Central memory CD4-positive, alpha-beta T cell (primary cell): ENCODE results near the gene GPC6.

Experiments
- DNase-seq: peaks from one replicate; pipeline ENCODE4 v3.0.0; 2022

Gene GPC6

DNA sequence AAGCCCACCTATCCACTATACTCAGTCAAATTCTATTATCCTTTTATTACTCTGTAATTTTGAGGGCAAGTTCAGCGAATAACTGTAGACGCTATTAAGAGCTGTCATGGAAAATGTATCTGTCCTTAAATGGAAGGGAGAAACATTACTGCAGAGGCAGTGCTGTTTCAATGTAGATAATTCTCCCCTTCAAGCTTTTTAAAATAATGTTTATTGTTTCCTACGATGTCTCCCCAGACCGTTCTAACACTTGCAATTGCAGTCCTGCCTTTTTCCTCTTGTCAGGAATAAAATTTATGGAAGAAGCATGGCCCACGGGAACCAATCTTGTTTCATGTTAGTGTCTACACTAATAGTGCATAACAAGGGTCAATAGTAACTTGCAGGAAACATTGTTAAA lies 159.5 kb downstream of the GPC6 start:
- DNase-seq = no peak

DNA sequence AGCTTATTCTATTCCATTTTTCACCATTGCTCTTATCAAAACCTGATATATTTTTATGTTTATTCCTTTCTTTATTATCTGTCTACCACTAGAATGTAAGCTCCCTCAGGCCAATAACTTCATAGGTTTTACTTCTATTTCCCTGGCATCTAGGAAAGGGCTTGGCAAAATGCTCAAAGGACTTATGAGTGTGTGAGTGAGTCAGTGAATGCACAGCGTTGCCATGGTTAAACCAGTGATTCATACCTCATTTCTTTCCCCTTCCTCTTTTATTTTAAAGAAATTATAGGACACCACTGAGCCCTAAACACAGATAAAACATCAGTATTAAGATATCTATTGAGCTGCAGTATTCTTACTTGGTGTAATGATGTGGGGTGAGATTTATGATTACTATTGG lies 162.1 kb downstream of the GPC6 start:
- DNase-seq = no peak

DNA sequence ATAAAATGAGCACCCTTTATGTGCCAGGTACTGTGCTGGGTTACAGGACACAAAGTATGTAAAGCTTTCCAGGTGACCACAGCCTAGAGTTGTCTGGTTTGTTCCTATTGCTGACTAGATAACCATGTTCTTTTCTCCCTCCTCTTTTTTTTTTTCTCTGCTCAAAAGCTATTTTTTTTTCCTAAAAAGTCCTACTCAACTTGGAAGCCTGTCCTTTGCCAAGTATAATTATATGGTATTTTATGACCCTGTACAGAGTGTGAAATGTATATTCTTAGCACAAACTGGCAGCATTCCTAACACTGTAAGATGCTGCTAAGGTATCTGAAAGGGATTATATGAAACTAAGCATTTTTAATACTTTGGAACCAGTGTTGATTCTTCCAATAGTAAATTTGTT lies 171.0 kb downstream of the GPC6 start:
- DNase-seq = no peak

DNA sequence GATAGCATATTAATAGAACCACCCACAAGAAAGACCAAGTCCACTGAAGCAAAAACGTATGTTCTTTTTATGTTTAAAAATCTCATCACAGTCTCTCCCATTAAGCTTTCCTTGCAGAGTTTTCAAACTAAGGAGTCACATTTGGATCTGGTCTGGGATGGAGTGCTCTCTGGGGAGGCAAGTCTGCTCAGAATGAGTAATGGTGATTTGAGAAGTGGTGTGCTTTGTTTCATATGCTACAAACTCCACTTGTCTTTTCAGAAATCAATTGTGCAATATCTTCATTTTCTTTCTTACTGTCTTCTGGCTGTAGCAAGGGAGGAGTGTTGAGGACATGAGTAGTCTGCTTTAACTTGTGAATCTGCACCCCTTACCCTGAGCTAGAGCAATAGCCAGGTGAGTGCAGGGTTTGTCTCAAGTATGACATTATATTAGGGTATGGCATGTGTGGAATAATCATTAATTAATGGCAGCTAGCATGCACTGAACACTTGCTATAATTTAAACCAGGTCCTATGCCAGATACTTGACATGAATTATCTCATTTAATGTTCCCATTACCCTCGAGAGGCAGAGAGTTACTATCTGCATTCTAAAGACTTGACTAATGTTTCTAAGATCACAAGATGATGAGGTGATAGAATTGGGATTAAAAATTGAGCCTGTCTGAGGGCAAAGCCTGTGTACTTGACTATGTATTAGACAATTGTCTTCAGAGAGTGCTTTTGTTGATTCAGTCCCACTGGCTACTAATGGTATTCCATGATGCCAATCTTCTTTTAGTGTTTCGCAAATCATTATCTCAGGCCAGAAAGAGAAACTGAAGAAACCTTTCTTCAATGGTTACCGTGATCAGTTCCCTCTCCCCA lies 171.8 kb downstream of the GPC6 start:
- no peak for DNase-seq

DNA sequence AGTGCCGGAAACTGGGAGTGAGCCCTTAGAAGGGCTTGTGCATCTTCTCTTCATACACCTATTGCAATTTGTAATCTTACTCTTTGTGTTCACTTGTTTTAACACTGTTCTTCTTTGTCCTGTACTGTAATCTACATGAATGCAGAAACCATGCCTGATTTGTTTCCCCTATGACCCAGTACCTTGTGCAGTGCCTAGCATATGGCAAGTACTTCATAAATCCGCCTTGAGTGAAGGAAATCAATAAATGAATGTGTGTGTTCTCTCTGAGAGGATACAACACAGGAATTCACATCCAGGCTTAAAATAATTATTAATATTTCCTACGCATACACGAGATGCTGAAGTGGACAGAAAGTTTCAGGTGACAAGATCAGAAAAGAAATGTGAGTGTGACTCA lies 172.6 kb downstream of the GPC6 start:
- no peak for DNase-seq

DNA sequence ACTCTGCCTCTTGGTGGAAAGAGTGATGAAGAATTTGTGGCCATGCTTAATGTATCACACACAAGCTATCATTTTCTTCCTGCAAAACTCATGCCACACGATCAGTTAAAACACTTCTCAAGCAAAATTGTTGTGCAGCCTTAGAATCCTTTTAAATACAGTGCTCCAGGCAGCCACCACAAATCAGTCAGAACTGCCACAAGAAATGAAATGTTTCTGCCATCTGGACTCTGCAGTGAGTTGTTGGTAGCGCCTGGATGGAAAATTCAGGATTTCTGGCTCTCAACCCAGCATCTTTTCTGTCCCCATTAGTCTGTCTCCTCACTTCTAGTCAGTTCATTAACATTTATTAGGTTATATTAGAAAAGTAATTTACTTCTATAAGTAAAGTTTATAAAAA lies 179.5 kb downstream of the GPC6 start:
- DNase-seq = no peak

DNA sequence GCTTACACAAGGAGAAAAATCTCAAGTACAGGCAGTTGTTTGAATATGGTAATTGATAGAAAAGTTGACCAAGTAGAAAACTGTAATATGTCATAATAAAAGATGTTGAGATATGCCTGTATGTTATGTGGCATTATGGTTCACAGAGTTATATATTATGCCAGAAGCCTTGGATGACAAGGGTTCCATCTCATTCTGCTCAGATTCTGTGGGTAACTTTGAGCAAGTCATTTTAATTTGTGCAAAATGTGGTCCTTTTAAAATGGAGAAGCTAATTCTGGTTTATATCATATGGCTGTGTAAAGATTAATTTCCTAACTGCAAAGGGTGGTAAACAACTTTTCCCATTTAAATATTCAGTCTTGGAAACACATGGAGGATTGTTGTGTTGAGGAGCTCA lies 180.9 kb downstream of the GPC6 start:
- no peak for DNase-seq

DNA sequence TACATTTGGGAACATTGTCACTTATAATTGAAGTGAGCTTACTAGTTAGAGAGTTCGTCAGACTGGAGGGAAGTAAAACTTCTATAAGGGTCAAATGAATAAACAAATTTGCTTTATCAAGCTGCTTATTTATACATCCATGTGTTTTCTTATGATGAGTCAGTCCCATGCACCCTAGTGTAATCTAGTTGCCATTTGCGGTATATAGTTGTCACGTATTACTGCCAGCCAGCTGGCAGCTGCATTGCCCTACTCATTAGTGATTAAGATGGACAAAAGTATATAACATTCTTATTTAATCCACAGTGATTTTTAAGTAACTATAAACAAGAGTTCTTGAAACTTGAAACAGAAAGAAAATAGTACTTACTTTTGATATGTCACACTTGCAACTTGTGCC lies 182.4 kb downstream of the GPC6 start:
- no peak for DNase-seq

DNA sequence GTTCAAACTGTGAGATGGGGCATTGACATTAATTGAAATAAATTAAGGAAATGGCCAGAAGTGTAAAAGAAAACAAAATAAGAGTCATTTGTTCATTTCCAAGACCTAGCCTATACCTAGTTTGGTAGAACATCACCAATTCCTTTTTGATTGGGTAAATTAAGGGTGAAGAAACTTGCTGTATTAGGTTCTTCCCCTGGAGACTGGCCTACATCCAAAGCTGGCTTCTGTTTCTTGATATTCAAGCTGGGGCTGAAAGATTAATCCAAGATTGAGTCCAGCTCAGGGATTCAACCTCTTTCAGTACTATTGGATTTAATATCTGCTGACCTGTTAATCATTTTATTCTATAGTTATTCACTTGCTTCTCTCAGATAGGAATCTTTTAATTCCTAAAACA lies 183.2 kb downstream of the GPC6 start:
- DNase-seq = no peak

DNA sequence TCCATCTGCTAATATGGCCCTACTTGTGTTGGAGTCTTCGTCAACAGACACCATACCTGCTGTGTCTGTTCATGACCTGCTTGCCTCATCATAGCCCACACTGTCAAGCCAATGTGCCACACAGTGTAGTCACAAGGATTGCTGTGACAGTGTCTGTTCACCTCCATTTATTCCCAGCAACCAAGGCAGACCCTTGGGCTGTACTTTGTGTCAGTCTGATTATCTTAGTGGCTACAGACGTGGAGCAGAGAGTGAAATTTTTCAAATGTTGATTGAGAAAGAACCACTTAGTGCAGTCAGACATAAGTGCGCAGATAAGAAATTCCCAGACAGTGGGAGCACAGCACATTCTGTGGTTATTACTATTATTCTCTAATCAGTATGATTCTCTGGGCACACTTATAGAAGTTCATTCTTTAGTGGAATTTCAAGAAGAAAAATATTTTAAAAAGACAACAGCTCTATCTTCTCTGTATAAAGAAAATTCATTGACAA lies 184.6 kb downstream of the GPC6 start:
- DNase-seq = no peak

DNA sequence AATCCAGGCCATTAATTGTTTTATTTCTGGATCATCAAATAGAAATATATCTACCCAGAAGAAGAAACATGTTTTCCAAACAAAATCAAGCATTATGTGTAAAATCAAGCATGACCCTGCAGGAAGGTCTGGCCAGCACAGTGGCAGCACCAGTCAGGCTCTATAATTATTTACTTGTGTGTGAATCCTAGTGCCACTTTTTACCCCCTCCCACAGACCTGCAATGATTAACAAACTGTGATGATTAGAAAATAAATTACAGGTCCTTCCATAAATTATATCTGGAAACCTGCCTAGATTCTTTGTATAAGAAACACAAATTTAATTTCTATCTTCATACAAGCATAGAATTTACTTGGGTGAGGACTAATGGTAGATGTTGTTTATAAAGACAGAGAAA lies 186.1 kb downstream of the GPC6 start:
- DNase-seq = no peak

DNA sequence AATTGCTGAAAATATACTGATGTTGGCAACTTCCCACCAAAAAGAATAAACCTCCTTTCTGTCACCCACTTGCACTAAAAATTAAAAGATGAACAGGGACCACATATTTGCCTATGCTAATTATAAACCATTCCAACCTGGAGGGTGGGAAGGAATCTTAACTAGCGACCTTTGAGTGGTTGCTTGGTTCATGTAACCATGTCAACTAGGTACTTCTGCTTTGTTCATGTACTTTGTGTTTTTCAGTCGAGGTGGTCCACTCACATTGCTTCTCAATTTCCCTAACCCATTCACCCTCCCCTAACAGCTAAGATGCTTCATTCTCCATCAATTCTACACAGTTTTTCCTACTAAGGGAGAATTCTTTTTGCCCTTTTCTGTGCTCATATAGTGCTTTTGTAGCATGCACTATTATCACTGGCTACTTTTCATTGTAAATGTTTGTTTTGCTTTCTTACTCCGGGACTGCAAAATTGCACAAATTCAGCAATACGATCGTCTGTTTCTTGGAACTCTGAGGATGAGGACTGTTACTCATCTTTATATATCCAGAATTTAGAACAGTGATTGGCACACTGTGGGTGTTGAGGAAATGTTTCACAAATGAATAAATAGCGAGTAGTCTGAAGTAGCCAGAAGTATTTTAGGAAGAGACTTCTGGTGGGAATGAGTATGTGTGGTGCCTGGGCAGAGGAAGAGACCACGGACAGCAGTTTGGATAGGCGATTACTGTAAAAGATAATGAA lies 187.5 kb downstream of the GPC6 start:
- no peak for DNase-seq

DNA sequence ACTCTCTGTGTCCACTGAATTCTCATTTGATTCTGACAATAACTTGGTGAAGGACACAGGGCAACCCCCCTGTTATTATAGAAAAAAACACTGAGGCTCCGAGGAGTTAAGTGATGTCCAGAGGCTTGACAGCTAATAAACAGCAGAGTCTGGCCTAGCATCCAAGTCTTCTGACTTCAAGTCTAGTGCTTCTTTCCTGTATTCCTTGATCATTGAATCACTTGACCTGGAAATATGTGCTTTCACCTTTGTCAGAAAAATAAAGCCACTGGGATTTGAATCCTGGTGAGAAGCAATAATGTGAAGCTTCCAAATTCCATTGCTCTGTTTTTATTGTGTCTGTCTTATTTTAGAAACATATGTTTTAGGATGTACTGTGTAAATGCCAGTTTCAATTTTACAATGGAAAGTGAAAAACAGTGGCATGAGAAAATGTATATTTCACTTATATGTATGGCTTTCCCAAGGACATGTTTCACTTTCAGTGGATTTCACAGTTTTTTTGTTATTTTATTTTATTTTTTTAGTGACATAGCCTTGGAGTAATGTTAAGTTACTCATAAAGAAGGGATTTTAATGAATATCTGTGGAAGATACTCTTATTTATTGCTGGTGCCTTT lies 190.2 kb downstream of the GPC6 start:
- DNase-seq = no peak

DNA sequence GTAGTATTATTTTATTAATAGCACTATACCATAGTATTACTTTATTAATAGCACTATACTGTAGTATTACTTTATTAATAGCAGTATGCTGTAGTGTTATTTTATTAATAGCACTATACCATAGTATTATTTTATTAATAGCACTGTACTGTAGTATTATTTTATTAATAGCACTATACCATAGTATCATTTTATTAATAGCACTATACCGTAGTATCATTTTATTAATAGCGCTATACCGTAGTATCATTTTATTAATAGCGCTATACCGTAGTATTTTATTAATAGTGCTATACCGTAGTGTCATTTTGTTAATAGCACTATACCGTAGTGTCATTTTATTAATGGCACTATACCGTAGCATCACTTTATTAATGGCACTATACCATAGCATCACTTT lies 191.8 kb downstream of the GPC6 start:
- DNase-seq = no peak

DNA sequence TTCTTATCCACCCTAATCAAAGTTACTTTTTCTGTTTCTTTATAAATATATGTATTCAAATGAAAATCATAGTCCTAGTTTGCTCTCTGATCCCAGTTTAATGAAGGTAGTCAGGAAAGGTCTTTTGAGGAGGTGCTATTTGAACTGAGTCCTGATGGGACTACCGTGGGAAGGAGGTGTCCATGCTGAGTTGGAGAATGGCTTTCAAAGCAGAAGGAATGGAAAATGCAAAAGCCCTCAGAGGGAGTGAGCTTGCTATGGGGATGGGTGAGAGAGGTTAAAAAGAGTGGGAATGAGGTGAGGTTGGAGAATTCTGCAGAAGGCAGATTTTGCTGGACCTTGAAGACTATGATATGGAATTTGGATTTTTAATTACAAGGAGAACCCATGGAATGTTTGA lies 193.6 kb downstream of the GPC6 start:
- no peak for DNase-seq

DNA sequence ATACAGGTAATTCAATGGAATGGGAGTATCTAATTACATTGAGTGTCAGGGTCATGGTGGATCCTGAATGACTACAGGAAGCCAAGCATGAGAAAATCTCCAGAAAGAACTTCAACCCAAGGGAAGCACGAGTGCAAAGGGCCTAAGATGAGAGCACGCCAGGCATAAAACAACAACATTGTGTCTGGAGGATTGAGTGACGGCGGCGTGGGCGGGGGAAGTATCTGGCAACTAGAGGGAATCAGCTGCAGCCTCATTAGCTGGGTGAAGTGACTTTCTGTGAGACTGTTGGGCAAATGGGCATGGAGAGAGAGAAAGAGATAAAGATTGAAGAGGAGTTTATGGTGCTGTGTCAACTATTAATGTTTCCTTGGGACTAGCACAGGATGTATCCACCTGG lies 194.3 kb downstream of the GPC6 start:
- no peak for DNase-seq

DNA sequence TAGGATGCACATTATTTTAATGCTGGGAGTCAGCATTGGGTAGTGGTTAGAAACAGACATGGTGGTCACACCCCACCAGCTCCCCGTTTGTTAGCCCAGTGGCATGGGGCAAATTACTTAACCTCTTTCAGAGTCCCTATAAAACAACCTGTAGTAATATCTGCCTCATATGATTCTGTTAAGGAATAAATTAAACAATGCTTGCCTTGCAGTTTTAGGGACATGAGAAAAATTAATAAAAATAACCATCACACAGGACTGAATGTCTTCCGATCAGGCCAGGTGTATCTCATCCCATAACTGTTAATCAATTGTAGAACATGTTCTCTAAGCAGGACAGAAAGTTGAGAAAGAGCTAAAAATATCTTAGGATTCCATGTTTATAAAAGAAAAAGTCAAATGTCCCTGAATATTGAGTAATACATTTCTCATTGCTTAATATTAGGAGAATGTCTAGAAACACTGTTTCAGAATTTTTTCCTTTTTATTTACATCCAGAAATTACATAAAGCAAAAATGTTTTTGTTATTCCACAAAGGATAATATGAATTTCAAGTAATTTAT lies 196.5 kb downstream of the GPC6 start:
- no peak for DNase-seq

DNA sequence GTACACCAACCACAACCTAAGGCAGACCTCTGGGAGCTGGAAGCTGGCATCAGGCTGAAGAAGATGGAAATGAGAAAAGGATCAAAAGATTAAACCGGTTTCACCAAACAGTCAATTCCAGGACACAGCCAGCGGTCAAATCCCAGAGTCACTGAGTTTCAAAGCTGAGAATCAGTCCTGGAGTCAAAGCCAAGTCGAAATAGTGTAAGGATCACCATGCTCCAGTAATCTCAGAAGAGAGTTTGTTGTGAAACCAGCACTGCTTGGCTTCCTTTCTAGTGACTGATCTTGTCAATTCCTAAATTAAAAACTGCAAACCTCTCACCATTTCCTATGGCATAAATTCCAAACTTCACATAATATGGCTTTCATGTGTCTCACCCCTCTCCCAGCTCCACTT lies 198.8 kb downstream of the GPC6 start:
- DNase-seq = no peak

DNA sequence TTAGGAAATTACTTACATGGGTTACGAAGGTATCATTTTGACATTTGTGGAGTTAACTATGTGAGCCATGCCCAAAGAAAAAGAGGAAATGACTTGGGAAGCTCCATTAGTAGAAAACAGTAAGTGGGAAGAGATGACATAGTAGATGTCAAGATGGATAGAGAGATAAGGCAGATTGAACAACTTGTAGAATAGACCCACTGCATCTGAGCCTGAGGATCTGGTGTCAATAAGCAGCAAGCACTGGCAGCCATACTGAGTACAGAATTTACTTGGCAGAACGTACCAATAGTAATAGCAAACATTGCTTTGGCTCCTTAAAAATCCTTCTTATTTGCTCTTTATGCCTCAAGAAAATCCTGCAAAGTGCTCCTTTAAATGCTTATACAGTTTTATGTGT lies 203.8 kb downstream of the GPC6 start:
- DNase-seq = no peak

DNA sequence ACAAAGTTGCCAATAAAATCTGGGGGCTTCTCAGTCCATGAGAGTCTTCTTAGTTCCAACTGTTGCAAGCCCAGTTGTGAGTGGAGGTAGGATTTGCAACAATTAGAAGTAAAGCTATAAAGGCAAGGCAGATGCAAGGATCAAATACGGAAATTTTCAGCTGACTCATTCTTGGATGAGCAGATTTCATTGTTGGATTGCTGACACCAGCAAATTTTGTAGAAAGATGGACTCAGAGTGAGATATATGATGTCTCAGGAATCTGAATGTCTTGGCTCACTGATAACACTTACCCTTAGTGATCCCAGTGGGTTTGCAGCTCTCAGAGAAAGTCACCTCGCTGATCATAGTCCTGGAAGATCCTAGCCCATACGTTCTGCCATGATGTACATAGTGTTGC lies 209.0 kb downstream of the GPC6 start:
- DNase-seq = no peak

DNA sequence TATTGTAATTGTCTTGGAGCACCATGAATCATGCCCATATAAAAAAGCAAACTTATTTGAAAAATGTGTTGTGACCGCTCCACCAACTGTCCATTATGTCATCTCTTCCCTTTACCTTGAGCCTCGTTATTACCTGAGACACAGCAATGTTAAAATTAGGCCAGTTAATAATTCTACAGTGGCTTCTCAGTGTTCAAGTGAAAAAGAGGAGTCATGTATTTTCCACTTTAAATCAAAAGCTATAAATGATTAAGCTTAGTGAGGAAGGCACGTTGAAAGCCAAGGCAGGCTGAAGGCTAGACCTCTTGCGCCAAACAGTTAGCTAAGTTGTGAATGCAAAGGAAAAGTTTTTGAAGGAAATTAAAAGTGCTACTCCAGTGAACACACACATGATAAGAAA lies 210.5 kb downstream of the GPC6 start:
- DNase-seq = no peak

DNA sequence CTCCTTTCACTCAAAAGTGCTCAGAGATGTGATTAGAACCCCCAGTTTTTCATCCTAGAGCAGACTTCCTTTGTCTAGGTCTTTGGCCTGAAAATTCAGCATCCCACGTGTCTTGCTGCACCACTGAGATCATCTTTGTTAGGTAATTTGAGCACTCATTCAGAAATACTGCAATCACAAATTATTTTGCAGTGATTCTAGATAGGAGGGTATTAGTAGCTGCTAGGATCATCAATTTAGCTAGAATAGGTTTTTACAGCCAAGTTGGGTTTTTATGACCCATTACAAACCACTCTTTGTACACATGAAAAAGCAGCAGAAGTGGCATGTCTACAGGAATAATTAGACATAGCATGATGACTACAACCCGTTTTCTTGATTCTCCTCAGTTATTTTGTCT lies 219.6 kb downstream of the GPC6 start:
- DNase-seq = no peak

DNA sequence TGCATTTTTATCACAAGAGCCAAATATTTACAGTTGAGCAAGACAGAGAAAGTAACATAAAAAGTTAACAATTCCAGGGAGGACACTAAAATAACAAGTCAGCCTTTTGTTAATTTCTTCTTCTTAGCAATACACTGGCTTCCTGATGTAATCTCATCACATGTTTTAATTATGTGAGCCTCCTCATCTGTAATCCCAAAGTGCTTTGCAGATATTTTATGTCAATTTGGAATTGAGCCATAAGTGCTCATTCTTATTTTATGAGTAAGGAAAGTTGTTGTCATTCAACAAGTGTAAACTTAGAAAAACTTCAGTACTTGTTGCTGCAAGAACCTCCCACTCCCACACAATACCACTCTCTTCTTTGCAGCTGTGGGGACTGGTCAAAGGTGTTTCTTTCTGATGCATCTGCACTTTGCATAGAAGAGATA lies 223.6 kb downstream of the GPC6 start:
- no peak for DNase-seq
